ENCODE results near the gene TMEM120B. TPM values are rescaled to one million over a fixed set of nuclear protein-coding genes. Genes with fewer than 3 reads are reported as not detected.

Gene TMEM120B
- total and polyA plus RNA-seq, 2 of the 4 experiments (the other 2 are of a cell fraction), result 10.6 to 18.4 TPM

DNA sequence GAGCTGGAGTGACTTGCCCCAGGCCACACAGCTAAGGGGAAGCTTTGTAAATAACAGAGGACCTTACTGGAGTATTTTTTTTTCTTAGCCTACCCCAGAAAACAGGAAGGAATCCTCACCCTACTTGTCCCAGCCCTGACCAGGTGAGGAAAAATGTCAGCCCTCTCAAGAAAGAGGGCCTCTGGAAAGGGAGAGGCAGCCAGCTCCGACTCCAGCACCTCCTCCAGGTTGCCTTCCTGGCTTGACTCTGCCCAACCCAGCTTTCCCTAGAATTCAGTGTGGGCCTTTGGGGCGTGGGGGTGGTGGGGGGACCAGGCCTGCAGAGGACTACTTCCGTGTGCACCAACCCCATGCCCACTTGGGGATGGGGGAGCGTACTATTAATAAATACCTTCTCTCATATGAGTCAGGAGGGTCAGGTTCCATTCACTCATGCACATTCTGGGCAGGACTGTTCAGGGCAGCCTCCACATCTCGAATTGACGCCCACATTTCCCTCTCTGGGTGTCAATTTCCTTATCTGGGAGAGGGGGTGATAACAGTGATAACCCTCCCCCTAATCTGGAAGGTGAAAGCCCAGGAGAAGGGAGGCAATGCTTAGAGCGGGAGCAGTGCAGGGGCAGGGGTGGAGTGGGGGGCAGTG is 75.7 kb downstream of the TMEM120B start:
- Histone ChIP-seq H3K4me1 (ENCODE audit: control insufficient read depth, insufficient read depth, low read length) (peaks cover 5% of the 10 kb centered on the region), H2BK5ac (ENCODE audit: low read depth, low read length, poor library complexity, severe bottlenecking) (no peak overlapping the region), H3K9me1 (ENCODE audit: insufficient read depth, low read length) (peaks cover 9% of the 10 kb centered on the region; the same call in 1 of the 2 replicates), H2BK15ac (ENCODE audit: low read depth, low read length) (no peak overlapping the region), H2AK5ac (ENCODE audit: low read depth, low read length) (peak overlapping the region; percentile 27; the same call in 1 of the 2 replicates), H3K56ac (ENCODE audit: extremely low read depth, insufficient read depth, low read length) (no peak overlapping the region), H3K27me3 (ENCODE audit: control insufficient read depth, insufficient read depth, low read length) (no peaks in the 10 kb centered on the region), H4K8ac (ENCODE audit: low read depth in 2 of 2, low read length in 2 of 2) (no peak overlapping the region), H3K9me3 (ENCODE audit: control insufficient read depth, insufficient read depth, low read length) (no peaks in the 10 kb centered on the region), H3K36me3 (ENCODE audit: control insufficient read depth, insufficient read depth, low read length) (no peaks in the 10 kb centered on the region), H2AFZ (replicated peaks; ENCODE audit: low read length, poor library complexity) (no peak overlapping the region), H3K9ac (ENCODE audit: low read depth, low read length) (no peak overlapping the region), H4K91ac (ENCODE audit: insufficient read depth, low read depth, low read length) (no peak overlapping the region), H3K79me1 (ENCODE audit: low read depth in 1 of 2, low read length in 2 of 2) (peaks cover 0 to 11% of the 10 kb centered on the region in 2 experiments; a peak in 1 of 4 replicates), H3K4me2 (ENCODE audit: low read depth, low read length) (no peak overlapping the region), H2AK9ac (replicated peaks; ENCODE audit: low read depth, low read length, poor library complexity) (no peak overlapping the region), H3K4ac (ENCODE audit: low read depth, low read length) (no peak overlapping the region), H3K14ac (replicated peaks; ENCODE audit: low read depth, low read length) (no peak overlapping the region), H2BK20ac (ENCODE audit: low read depth, low read length) (no peak overlapping the region), H2BK120ac (ENCODE audit: low read depth, low read length) (no peak overlapping the region), H3K27ac (ENCODE audit: insufficient read depth, low read length) (no peak overlapping the region), H4K5ac (ENCODE audit: low read depth, low read length) (no peak overlapping the region), H3K18ac (ENCODE audit: low read depth, low read length) (no peak overlapping the region), H3K4me3 (ENCODE audit: insufficient read depth, low read depth, low read length) (no peak overlapping the region), H4K20me1 (ENCODE audit: insufficient read depth, low read length) (peaks cover 14% of the 10 kb centered on the region; the same call in 1 of the 2 replicates), H3K23ac (ENCODE audit: low read depth, low read length) (no peak overlapping the region)
- intact Hi-C loops (cut with micrococcal nuclease) (no loop called here), dilution Hi-C loops (cut with HindIII; ENCODE audit: low sequenced_read_pairs, unreplicated experiment) (no loop called here), in situ Hi-C loops (cut with MboI; ENCODE audit: low sequenced_read_pairs) (no loop called here)
- ChIA-PET CTCF (interaction anchor here (1.7 kb wide), 1 partner anchor 12 kb away, joined by 4 read pairs; no protein-coding TSS in a partner anchor), POLR2A (ENCODE audit: unreplicated experiment) (no interaction called here)
- WGBS, 2 experiments (ENCODE audit: extremely low coverage in 2 of 2, insufficient read length in 1 of 2), result no CpG with 5 or more reads among the region's 7 CpGs
- no TSS peak for BruUV-seq (replicated peaks)
- DNase-seq, result no peak
- TF ChIP-seq RFX5 (IDR thresholded peaks at IDR 0.05; ENCODE audit: low read depth, low read length) (no peak), MAZ (IDR thresholded peaks at IDR 0.05; ENCODE audit: borderline replicate concordance, low read depth, low read length) (no peak)
- ATAC-seq (ENCODE audit: low read depth), result no peak

All from IMR-90 (cell line).